Dermis microvascular lymphatic vessel endothelial cell (primary cell): ENCODE results near the gene DZIP3. TPM values are rescaled to one million over a fixed set of nuclear protein-coding genes. Genes with fewer than 3 reads are reported as not detected.

Source experiments
- DNase-seq, 2 donors: peaks; one replicate each; pipeline versions ENCODE4 v3.0.0 to v3.0.0-alpha.2; 2010; ENCODE audit warnings: low read depth in 2 of 2
- total RNA-seq: library from RNA; depleted of rRNA; stranded (reverse); fragments of >200 nt; gene quantifications from 2 replicates; pipeline ENCODE4 v1.2.1, GENCODE V29; 2014

Gene DZIP3, protein sequence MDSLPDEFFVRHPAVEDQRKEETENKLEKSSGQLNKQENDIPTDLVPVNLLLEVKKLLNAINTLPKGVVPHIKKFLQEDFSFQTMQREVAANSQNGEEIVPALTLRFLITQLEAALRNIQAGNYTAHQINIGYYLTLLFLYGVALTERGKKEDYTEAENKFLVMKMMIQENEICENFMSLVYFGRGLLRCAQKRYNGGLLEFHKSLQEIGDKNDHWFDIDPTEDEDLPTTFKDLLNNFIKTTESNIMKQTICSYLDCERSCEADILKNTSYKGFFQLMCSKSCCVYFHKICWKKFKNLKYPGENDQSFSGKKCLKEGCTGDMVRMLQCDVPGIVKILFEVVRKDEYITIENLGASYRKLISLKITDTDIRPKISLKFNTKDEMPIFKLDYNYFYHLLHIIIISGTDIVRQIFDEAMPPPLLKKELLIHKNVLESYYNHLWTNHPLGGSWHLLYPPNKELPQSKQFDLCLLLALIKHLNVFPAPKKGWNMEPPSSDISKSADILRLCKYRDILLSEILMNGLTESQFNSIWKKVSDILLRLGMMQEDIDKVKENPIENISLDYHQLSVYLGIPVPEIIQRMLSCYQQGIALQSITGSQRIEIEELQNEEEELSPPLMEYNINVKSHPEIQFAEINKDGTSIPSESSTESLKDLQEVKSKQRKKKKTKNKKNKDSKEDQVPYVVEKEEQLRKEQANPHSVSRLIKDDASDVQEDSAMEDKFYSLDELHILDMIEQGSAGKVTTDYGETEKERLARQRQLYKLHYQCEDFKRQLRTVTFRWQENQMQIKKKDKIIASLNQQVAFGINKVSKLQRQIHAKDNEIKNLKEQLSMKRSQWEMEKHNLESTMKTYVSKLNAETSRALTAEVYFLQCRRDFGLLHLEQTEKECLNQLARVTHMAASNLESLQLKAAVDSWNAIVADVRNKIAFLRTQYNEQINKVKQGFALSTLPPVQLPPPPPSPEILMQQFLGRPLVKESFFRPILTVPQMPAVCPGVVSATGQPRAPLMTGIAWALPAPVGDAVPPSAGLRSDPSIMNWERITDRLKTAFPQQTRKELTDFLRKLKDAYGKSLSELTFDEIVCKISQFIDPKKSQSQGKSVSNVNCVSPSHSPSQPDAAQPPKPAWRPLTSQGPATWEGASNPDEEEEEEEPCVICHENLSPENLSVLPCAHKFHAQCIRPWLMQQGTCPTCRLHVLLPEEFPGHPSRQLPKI
- total RNA-seq = 2.7 and 3.5 TPM in 2 replicates

DNA sequence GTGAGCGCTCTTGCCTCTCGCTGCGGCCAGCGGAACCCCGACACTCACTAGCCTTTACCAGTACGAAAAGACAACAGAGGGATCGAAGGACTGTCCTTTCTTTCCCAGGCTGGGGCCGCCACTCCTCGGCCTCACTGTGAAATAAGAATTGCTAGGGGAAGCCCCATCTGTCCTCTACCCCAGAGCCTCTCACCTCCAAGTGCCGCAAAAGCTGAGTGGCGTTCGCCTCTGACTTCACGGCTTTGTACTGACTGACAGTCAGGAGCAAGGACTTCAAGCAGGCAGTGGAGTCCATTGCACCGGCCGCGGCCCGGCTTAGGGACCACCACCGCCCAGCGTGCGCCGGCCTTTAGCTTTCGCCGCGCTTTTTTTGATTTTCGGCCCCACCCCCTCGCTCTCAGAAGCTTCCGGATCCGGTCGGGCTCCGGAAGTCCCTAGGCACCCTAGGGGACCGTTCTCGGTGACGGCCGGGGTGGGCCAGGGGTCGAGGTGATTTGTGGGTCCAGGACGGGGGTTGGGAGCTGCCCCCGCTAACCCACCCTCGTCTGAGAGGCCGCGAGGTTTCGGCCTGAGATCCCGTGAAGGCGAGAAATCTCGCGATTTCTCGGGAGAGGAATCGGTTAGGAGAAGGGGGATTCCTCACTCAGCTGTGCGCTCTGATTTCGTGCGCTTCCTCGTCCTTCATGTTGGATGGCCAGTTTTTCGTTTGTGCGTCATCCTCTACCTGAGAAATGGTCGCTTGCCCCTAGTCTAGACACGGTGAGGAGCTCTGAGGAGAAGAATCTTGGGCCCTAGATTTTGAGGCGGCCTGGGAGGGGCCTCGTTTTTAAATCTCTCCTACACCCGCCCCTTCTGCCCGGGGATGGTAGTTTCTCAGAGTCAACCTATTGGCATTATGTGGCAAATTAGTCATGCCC is at the start of gene DZIP3, which contains the start of gene CIP2A:
Gene DZIP3 (plus strand): TSS at position 642 of the 917 bp plus-strand sequence. CDS start 15,685 bp downstream, outside the sequence.
Gene CIP2A (minus strand): TSS at position 358 of the 917 bp plus-strand sequence. CDS start 63 bp downstream, at position 295.
- DNase-seq = peak; percentile 84 to 88

DNA sequence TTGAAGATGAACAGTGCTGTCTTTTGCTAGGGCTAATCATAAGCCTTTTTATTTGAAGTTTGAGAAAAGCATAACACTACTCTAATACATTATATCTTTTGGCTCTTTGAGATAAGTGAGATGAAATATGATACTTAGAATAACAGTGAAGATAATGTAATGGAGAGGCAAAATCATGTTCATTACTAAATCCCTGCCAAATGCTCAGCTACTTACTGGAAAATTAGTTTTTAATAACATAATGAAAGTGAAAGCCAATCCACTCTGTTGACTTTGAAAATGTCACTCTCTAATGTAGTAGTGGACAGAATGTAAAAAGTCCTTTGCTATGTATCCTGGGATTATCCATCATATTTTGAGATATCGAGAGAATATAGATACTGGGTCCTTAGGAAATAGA is 43.3 kb upstream of the DZIP3 start:
- peak; percentile 5 to 15 for DNase-seq

DNA sequence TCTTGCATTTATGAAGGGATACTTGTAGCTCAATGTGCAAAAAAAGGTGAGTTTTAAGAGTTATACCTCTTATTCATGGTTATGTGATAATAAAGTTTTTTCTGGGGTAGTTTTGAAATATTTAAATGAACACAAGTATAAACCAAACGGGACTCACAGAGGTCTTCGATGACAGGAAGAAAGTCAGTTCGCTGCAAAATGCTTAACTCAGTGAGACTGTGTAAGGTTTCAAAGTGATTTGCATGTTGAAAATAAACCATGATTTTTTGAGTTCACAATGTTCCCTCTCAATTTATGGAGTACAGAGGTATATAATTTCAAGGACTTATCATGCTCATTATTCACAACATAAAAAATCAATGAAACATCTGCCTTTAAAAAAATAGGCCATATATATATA is 42.8 kb upstream of the DZIP3 start:
- DNase-seq = no peak

DNA sequence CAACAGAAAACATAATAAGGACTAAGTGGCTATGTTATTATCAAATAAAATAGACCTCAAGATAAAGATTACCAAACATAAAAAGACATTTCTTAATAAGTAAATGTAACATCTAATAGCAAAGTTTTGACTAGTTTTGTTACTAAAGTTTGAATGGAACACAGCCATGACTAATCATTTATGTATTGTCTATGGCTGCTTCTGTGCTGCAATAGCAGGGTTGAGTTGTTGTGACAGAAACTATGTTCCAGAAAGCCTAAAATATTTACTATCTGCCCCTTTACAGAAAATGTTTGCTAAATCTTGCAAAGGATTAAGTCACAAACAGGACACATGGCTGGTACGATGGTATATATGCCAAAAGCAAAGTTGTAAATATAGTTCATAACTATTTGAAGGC is 41.2 kb upstream of the DZIP3 start:
- DNase-seq = peak in 1 of 2 donors; percentile 15

DNA sequence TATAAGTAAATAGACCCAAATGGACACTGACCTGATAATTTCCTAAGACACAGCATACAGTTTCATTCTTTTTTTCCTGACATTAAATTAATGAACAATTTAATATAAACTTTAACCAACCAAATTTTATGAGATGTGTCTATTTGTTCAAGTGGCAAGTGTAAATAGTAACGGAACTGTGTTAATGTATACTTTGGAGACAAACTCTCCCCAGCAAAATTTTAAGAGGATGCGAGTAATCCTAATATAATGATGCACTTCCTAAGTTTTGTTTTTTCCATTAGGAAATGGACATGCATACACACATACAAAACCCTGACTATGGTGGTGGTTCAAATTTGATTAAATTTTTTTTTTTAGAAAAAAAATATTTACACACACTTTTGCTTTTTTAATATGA is 40.6 kb upstream of the DZIP3 start:
- no peak for DNase-seq

DNA sequence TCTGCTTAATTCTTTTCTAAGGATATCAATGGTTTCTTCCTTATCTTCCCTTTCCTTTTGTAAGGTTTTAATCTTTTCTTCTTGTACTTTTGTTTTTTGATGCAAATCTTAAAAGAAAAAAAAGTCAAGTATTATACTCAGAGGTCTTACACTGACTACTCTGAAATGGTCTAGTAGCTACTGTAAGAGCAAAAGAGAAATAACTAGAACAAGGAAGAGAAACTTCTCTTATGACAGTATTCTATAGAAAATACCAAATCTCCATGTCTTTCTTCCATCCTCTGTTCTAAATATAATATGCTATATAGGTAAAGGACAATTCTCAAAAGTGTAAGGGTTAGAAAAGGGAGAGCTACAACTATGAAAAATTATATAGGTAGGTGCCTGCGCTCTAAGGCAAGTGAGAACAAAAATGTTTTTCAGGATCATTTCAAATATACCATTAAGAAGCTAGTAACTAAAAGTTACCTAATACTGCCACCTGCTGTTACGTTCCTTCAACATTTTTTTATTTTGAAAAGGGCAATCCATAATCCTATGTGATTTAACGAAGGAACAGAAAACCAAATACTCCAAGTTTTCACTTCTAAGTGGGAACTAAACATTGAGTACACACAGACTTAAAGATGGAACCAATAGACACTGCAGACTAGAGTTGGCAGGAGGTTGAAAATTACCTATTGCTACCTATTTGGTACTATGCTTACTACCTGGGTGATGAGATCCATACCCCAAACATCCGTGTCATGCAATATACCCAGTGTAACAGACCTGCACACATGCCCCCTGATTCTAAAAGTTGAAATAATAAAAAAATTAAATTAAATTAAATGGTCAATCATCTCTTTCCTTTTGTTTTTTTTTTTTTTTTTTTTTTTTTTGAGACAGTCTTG is 37.0 kb upstream of the DZIP3 start:
- peak; percentile 50 to 66 for DNase-seq

DNA sequence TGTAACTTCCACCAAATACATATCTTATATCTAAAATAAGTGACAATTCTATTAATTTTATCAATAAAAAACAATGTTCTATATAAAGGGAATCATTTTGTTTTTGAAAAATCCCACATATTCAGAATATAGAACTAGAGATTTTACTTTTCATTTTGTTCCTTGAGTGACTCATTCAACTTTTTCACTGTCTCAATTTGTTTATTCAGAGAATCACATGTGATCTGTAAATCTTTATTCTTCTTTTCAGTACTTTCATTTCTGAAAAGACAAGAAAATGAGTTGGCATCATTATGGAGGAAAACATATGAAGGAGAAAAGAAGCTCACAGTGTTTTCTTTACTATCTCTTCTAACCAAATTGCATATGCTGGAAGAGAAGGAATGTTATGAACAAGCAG is 35.3 kb upstream of the DZIP3 start:
- DNase-seq = no peak

DNA sequence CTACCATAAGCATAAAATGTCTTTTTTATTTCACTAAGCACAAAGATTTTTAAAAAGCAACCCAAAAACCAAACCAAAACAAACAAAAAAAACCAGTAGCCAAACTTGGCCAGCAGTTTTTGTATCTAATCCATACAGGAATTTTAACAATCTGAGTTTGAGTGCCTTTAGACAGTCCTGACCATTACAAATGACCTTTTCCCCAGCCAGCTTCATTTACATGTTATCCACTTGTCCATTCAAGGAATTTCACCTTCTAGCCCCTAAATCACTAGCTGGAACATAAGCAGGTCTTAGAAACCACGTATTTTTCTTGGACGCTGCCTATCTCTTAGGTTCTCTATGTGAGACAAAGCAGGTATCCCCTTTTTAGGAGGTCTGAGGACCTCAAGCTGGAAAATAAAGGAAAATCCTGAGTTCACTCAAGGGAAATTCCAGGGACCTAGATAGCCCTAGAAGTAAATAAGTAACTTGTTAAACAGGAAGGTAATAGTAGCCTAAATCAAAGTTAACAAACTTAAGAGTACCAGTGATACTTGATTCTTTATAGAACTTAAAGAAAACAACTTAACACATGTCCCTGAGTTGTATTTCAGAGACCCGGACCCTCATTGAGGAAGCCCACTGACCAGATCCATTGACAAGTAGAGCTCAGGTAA is 34.5 kb upstream of the DZIP3 start:
- no peak for DNase-seq

DNA sequence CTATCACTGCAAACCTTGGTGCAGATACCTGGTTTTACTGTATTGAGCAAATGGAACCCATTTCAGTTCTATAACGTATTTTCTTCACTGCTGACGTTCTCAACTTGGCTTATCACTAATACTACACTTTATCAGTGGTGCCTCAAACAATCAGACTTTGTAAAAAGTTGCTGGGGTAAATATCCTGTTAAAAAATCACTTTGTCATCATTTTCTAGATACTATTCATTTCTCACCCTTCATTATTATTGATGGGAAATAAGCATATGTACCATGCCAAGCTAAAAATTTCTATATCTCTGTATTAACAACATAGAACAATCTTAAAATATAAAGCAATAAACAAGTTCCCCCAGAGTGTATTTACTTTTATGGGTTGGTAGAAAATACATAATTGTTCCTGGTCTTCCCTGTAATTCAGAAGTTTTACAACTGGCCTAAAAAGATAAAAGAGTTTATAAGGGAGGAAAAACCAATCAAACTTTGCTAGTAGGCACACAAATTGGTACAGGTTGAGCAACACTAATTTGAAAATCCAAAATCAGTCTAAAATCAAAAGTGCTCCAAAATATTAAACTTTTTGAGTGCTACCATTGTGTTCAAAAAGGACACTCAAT is 33.4 kb upstream of the DZIP3 start:
- no peak for DNase-seq

DNA sequence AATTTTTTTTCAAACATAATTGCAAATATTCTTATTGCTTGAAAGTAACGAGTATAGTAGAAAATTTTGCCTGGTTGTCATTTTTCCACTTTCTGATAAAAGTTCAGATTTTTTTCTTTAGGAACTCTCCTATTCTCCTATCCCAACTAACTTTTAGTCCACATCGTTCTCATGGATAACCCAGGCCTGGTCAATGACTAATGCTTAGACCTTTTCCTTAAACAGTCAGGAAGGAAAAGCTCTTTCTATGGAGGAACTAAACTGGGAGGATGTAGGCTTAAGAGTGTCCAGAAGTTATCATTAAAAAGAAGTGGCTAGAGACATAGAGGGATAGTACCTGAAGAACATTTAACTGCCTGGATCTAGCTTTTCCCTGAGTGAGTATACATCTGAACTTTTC is 27.0 kb upstream of the DZIP3 start:
- DNase-seq = peak in 1 of 2 donors; percentile 34

DNA sequence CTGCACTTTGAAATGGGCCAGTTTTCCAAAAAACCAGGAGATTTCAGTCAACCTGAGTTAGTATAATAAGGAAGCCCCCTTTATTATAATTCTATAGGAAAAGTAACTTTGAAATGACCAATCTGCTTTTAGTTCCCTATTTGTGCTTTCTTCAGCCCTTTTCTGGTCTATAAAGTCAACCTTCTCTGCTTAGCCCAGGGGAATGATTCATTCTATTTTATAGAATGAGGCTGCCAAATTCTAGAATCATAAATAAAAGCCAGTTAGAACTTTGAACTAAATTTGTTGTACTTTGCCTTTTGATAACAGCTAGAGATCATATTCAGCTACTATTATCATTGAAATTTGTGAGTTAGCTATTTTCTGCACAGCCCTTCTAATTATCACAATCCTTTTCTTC is 25.0 kb upstream of the DZIP3 start:
- peak in 1 of 2 donors; percentile 13 for DNase-seq

DNA sequence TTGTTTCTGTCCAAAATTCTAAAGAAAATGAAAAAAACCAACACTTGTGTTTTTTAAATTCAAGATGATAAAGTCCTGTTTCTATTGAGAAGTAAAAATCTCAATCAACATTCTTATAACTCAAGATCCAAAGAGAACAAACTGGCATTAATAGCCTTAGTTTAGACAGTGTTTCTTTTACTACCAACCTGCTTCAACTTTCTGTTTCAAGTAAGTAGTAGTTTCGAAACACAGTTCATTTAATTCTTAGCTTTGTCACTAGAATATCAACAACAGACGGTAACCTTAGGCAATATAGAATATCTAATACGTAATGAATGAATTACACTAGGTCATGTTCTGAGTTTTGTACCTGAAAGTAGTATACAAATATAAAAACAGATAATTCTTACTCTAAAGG is 24.0 kb upstream of the DZIP3 start:
- no peak for DNase-seq

DNA sequence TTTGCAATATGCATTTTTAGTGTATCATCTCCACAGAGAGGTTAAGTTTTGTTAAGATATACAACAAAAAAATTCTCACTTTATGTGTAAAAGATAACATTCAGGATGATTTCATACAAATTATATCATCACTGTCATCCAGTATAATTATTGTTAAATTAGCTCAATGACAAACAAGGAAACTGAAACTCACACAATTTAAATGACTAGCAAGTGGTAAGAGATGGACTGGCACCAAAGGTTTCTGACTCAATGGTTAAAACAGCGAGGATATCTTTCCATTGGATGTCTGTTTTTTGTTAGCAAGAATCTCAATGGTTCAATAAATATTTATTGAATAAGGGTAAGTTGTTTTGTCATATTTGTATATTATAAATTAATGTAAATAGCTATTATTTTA is 22.9 kb upstream of the DZIP3 start:
- no peak for DNase-seq

DNA sequence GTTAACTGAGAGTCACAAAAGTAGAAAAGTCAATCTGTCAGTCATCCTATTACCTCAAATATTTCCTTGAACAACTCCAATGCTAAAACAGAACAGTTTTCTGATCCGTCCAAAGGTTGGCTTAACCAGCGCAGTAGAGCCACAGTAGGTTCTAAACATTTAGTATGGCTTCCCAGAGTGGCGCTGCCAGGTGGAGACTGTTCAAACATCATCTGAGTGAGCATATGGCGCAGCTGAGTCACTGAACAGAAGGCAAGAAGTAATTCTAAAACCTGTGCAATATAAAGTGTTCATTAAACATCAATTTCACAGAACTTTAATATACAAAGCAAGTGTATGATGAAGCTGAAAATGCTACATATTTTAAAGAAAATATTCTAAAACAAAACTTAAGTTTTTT is 20.2 kb upstream of the DZIP3 start:
- no peak for DNase-seq

DNA sequence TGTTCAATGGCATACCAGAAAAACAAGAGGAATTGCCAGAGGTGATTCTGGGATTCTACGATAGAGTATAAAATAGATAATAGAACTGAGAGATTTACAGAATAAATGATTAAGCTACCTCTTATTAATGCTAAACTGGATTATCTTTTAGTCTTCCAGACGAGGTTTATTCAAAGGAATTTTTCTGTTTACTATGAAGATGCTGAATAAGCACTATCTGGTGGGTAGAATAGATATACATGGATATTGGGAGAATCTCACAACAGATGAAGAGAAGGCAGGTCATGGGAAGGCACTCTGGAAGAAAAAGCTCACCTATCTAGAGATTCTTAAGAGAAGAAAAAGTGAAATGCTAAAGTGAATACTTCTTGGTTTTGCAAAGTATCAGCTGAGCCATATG is 11.5 kb upstream of the DZIP3 start:
- DNase-seq = no peak

DNA sequence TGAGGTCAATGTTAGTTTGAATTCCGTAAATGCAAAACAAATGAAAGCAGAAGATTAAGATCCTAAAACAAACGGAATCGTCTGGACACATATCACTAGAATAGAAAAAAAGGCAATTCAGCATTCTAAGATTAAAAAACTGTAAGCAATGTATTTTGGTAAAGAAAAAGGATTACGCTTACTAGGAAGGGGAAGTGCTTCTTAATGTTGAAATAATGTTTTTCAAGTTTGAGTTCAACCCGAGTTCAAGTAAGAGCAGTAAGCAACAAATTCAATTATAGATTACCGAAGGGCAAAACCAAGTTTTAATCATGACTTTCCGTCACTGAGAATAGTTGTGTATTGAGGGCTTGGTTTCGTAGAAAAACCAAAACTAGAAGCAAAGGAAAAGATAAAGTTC is 921 bp upstream of the DZIP3 start:
- DNase-seq = peak in 1 of 2 donors; percentile 1

DNA sequence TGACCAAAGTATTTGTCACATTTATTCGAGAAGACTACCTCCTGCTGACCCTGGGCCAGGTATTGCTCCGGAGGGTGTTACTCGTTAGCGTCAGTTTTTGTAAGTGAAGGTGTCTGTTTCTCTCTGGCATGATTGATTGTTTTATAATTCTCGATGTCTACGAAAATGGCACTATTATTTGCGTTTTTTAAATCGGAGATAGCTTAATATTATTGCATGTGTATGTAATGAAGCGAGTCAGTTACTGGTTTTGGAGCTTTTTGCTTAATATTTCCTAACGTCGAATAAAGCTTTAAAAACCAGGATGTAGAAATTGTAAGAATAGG is 439 bp downstream of the DZIP3 start:
- no peak for DNase-seq

DNA sequence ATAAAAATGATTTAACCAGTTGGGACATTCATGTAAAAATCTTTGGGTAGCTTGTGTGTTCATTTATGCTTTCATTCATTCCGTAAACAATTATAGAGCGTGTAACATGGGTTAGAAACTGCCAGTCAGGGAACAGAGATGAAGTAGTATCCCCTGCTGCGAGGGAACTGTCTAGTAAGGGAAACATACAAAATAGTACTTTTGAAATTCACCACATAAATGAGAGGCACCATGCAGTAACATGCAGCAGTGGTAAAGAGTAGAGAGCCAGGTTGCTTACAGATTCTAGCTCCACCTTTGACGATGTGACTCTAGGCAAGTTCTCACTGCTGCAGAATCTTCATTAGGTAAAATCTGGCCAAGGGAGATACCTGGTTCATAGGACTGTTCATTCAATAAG is 938 bp downstream of the DZIP3 start:
- DNase-seq = peak in 1 of 2 donors; percentile 7

DNA sequence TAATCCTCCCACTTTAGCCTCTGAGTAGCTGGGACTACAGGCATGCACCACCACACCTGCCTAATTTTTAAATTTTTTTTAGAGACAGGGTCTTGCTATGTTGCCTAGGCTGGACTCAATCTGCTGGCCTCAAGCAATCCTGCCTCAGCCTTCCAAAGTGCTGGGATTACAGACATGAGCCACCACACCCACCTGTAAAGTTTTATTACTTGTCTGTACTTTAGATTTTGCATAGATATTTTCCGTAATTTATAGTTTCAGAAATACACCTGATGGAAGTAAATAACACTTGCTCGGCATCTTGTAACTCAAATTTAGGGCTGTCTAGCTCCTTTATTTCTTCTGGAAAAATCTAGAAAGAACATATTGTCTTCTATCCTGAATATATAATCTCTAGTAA is 5.8 kb downstream of the DZIP3 start:
- no peak for DNase-seq
